HCT116 (cell line): ENCODE measurements around the gene ROBO1. TPM values are rescaled to one million over a fixed set of nuclear protein-coding genes. Genes with fewer than 3 reads are reported as not detected.

Experiments used
- ATAC-seq: fragments of 200-7000 bp; cut with Tn5 transposase; 2 replicates; pipeline ENCODE4 v1.9.1; 2020; ENCODE audit warnings: mild to moderate bottlenecking, moderate library complexity
- BruUV-seq: library from RNA; stranded (reverse); fragments of 400-500 nt; replicated peaks from 2 replicates; lab custom pipeline; 2021; lab: Mats Ljungman, UMichigan
- CTCF ChIA-PET: fragments of 300-600 bp; sonication (Branson Sonifier 250); formaldehyde crosslinking; loops from one replicate; lab custom pipeline; 2021; ENCODE audit warnings: antibody characterized with exemption; lab: Charles Lee
- POLR2A ChIA-PET: fragments of 300-600, 350-600 bp; sonication (Branson Sonifier 250); formaldehyde crosslinking; loops from one replicate; lab custom pipeline; 2021; ENCODE audit warnings: antibody characterized with exemption; lab: Charles Lee
- RAD21 ChIA-PET, 2 experiments: fragments of 300-600 bp; sonication (Branson Sonifier 250); formaldehyde crosslinking; loops; one replicate each; lab custom pipeline; 2023; ENCODE audit warnings: low total read pairs in 2 of 2; ENCODE audit not compliant: uncharacterized antibody in 2 of 2, unreplicated experiment in 2 of 2, low non-redundant PET in 1 of 2; lab: Charles Lee
- DNase-seq: peaks from one replicate; pipeline ENCODE4 v3.0.0-alpha.2; 2010; ENCODE audit warnings: low read depth, low spot score
- H2AFZ ChIP-seq: fragments of 200-600 bp; shearing (Covaris generic), sonication (generic); 2 replicates; pipeline ENCODE4 v1.6.1; 2017; ENCODE audit warnings: low read depth, mixed run types, mixed read lengths, antibody characterized with exemption, low read length; ENCODE audit not compliant: poor library complexity, severe bottlenecking
- H3K27ac ChIP-seq: 2 replicates; pipeline ENCODE4 v1.5.1; 2012; ENCODE audit warnings: low read depth, low read length
- H3K27me3 ChIP-seq: fragments of 200-600 bp; sonication (generic); 2 replicates; pipeline ENCODE4 v1.6.1; 2016; ENCODE audit warnings: mixed run types, low read length, mixed read lengths; ENCODE audit not compliant: insufficient read depth
- H3K36me3 ChIP-seq, 2 experiments: fragments of 200-500 bp in 1 of 2; fragments of 200-600 bp in 1 of 2; sonication (Bioruptor generic) in 1 of 2; sonication (generic) in 1 of 2; 2 replicates each; pipeline versions ENCODE4 v1.5.1 to v1.6.1; 2014 to 2016; ENCODE audit warnings: low read length in 2 of 2, inconsistent platforms in 1 of 2, mixed read lengths in 1 of 2, mixed run types in 1 of 2; ENCODE audit not compliant: insufficient read depth in 2 of 2, control insufficient read depth in 1 of 2
- H3K4me1 ChIP-seq, 2 experiments: fragments of 200-600 bp in 1 of 2; sonication (generic) in 1 of 2; 2 replicates each; pipeline versions ENCODE4 v1.5.1 to v1.6.1; 2012 to 2017; ENCODE audit warnings: low read length in 2 of 2, inconsistent platforms in 1 of 2, mild to moderate bottlenecking in 1 of 2, mixed read lengths in 1 of 2, mixed run types in 1 of 2, moderate library complexity in 1 of 2; ENCODE audit not compliant: insufficient read depth in 2 of 2, control insufficient read depth in 1 of 2
- H3K4me2 ChIP-seq: fragments of 200-600 bp; sonication (generic); 2 replicates; pipeline ENCODE4 v1.6.1; 2017; ENCODE audit warnings: mixed run types, low read length, mixed read lengths
- H3K4me3 ChIP-seq, 2 experiments: fragments of 200-600 bp in 1 of 2; sonication (generic) in 1 of 2; replicated peaks in 1 of 2; 2 replicates each; pipeline ENCODE4 v1.5.1; 2011 to 2016; ENCODE audit warnings: low read length in 2 of 2, control low read depth in 1 of 2, low read depth in 1 of 2, mild to moderate bottlenecking in 1 of 2, mixed read lengths in 1 of 2, mixed run types in 1 of 2
- H3K79me2 ChIP-seq: fragments of 200-600 bp; sonication (generic); 2 replicates; pipeline ENCODE4 v1.6.1; 2017; ENCODE audit warnings: mild to moderate bottlenecking, mixed run types, low read length, moderate library complexity, mixed read lengths; ENCODE audit not compliant: insufficient read depth
- H3K9ac ChIP-seq: fragments of 200-600 bp; sonication (generic); 2 replicates; pipeline ENCODE4 v1.6.1; 2016; ENCODE audit warnings: low read length, mixed read lengths
- H3K9me2 ChIP-seq: fragments of 200-600 bp; sonication (generic), shearing (Covaris generic); 2 replicates; pipeline ENCODE4 v1.6.1; 2017; ENCODE audit warnings: mixed run types, mild to moderate bottlenecking, moderate library complexity; ENCODE audit not compliant: insufficient read depth
- H3K9me3 ChIP-seq, 2 experiments: fragments of 200-500 bp in 1 of 2; fragments of 200-600 bp in 1 of 2; sonication (Bioruptor generic) in 1 of 2; sonication (generic) in 1 of 2; 2 replicates each; pipeline ENCODE4 v1.6.1; 2014 to 2017; ENCODE audit warnings: low read length in 2 of 2, mixed read lengths in 2 of 2, inconsistent platforms in 1 of 2, low read depth in 1 of 2, mild to moderate bottlenecking in 1 of 2, mixed run types in 1 of 2, moderate library complexity in 1 of 2; ENCODE audit not compliant: control insufficient read depth in 1 of 2, insufficient read depth in 1 of 2
- H4K20me1 ChIP-seq: fragments of 200-600 bp; sonication (generic), shearing (Covaris generic); 2 replicates; pipeline ENCODE4 v1.6.1; 2017; ENCODE audit warnings: mixed run types, mild to moderate bottlenecking, moderate library complexity; ENCODE audit not compliant: insufficient read depth
- CEBPB ChIP-seq: IDR thresholded peaks from 2 replicates; pipeline ENCODE4 v1.6.1; 2012; ENCODE audit warnings: low read depth
- POLR2A ChIP-seq: IDR thresholded peaks from 2 replicates; pipeline ENCODE4 v1.7.0; 2011; ENCODE audit warnings: borderline replicate concordance; ENCODE audit not compliant: insufficient read depth, insufficient read length; ENCODE audit errors: extremely low read depth
- POLR2AphosphoS5 ChIP-seq: IDR thresholded peaks from 2 replicates; pipeline ENCODE4 v1.6.1; 2011; ENCODE audit warnings: mild to moderate bottlenecking, low read depth, low read length, moderate library complexity
- RAD21 ChIP-seq: IDR thresholded peaks from 2 replicates; pipeline ENCODE4 v1.6.1; 2012; ENCODE audit warnings: low read depth, mild to moderate bottlenecking
- SIN3A ChIP-seq: IDR thresholded peaks from 2 replicates; pipeline ENCODE4 v1.6.1; 2012; ENCODE audit warnings: low read depth
- SP1 ChIP-seq: IDR thresholded peaks from 2 replicates; pipeline ENCODE4 v1.6.1; 2012; ENCODE audit warnings: low read depth
- ZNF274 ChIP-seq: fragments of 200-500 bp; sonication (Bioruptor generic); IDR thresholded peaks from 2 replicates; pipeline ENCODE4 v1.6.1; 2014; ENCODE audit warnings: mild to moderate bottlenecking, low read depth, low read length, inconsistent platforms
- intact Hi-C: fragments of 100-400 bp; cut with micrococcal nuclease; formaldehyde crosslinking; loops from 2 replicates; pipeline ENCODE4 v1.10.0; 2022
- total RNA-seq: library from RNA; stranded (reverse); gene quantifications from one replicate; pipeline ENCODE4 v1.2.1, GENCODE V29; 2021; ENCODE audit not compliant: unreplicated experiment
- TF ChIP-seq, protein P1 (sequence below): IDR thresholded peaks from 2 replicates; pipeline ENCODE4 v1.6.1; 2012; ENCODE audit warnings: low read depth
- TF ChIP-seq, protein P2 (sequence below): IDR thresholded peaks from 2 replicates; pipeline ENCODE4 v1.6.1; 2012

Gene ROBO1
- total RNA-seq, 1 experiment from 2014 or later: 0.27 TPM

- ChIA-PET CTCF (no interaction called here), RAD21 (no interaction called here), POLR2A (no interaction called here)
- Histone ChIP-seq H3K79me2 (no peaks in the 10 kb centered on the region), H3K4me3 (no peak overlapping the region), H3K9me3 (peaks cover 4 to 29% of the 10 kb centered on the region in 2 experiments; a peak in 3 of 4 replicates), H3K4me2 (no peak overlapping the region), H3K9ac (no peak overlapping the region), H3K27me3 (no peaks in the 10 kb centered on the region), H3K27ac (no peak overlapping the region), H3K36me3 (no peaks in the 10 kb centered on the region), H3K9me2 (no peaks in the 10 kb centered on the region), H2AFZ (no peak overlapping the region), H3K4me1 (no peaks in the 10 kb centered on the region), H4K20me1 (no peaks in the 10 kb centered on the region; the same call in 1 of the 2 replicates)
- intact Hi-C loops: no loop called here
- TF ChIP-seq, protein P1, sequence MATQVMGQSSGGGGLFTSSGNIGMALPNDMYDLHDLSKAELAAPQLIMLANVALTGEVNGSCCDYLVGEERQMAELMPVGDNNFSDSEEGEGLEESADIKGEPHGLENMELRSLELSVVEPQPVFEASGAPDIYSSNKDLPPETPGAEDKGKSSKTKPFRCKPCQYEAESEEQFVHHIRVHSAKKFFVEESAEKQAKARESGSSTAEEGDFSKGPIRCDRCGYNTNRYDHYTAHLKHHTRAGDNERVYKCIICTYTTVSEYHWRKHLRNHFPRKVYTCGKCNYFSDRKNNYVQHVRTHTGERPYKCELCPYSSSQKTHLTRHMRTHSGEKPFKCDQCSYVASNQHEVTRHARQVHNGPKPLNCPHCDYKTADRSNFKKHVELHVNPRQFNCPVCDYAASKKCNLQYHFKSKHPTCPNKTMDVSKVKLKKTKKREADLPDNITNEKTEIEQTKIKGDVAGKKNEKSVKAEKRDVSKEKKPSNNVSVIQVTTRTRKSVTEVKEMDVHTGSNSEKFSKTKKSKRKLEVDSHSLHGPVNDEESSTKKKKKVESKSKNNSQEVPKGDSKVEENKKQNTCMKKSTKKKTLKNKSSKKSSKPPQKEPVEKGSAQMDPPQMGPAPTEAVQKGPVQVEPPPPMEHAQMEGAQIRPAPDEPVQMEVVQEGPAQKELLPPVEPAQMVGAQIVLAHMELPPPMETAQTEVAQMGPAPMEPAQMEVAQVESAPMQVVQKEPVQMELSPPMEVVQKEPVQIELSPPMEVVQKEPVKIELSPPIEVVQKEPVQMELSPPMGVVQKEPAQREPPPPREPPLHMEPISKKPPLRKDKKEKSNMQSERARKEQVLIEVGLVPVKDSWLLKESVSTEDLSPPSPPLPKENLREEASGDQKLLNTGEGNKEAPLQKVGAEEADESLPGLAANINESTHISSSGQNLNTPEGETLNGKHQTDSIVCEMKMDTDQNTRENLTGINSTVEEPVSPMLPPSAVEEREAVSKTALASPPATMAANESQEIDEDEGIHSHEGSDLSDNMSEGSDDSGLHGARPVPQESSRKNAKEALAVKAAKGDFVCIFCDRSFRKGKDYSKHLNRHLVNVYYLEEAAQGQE: no peak
- TF ChIP-seq POLR2AphosphoS5: no peak
- no peak for TF ChIP-seq POLR2A
- no peak for TF ChIP-seq SIN3A
- TF ChIP-seq SP1: no peak
- TF ChIP-seq CEBPB: no peak
- TF ChIP-seq ZNF274: no peak
- no peak for TF ChIP-seq RAD21
- TF ChIP-seq, protein P2, sequence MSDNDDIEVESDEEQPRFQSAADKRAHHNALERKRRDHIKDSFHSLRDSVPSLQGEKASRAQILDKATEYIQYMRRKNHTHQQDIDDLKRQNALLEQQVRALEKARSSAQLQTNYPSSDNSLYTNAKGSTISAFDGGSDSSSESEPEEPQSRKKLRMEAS: no peak
- ATAC-seq: no peak
- BruUV-seq: no TSS peak
- DNase-seq: no peak
These were observed 131.4 kb downstream of the ROBO1 start for GRCh38 chr3:79636372-79636771.
